GM23248 (cell line): ENCODE results near the gene FAR1. TPM values are rescaled to one million over a fixed set of nuclear protein-coding genes. Genes with fewer than 3 reads are reported as not detected.
A peak's percentile ranks its signal among the peaks of the same experiment; 100 is the strongest.

ENCODE experiments used
- DNase-seq: peaks from one replicate; pipeline ENCODE4 v3.0.0-alpha.2; 2015
- H2AFZ ChIP-seq: fragments of 200-600 bp; sonication (generic); 2 replicates; pipeline ENCODE4 v1.6.1; 2016; ENCODE audit warnings: antibody characterized with exemption
- H3F3A ChIP-seq: fragments of 200-600 bp; sonication (generic); 2 replicates; pipeline ENCODE4 v1.6.1; 2016; ENCODE audit warnings: mild to moderate bottlenecking, antibody characterized with exemption, mixed run types; ENCODE audit not compliant: insufficient read depth
- H3K27ac ChIP-seq: fragments of 200-600 bp; sonication (generic); 2 replicates; pipeline ENCODE4 v1.5.1; 2016; ENCODE audit warnings: mild to moderate bottlenecking
- H3K27me3 ChIP-seq: fragments of 200-600 bp; sonication (generic); replicated peaks from 2 replicates; pipeline ENCODE4 v1.6.1; 2016; ENCODE audit warnings: mild to moderate bottlenecking; ENCODE audit not compliant: insufficient read depth
- H3K36me3 ChIP-seq: fragments of 200-600 bp; sonication (generic); 2 replicates; pipeline ENCODE4 v1.6.1; 2016; ENCODE audit warnings: low read depth, mild to moderate bottlenecking
- H3K4me1 ChIP-seq: fragments of 200-600 bp; sonication (generic); 2 replicates; pipeline ENCODE4 v1.6.1; 2016; ENCODE audit warnings: mild to moderate bottlenecking; ENCODE audit not compliant: insufficient read depth
- H3K4me2 ChIP-seq: fragments of 200-600 bp; sonication (generic); one replicate; pipeline ENCODE4 v1.6.1; 2016; ENCODE audit warnings: mild to moderate bottlenecking; ENCODE audit not compliant: unreplicated experiment
- H3K4me3 ChIP-seq: fragments of 200-600 bp; sonication (generic); 2 replicates; pipeline ENCODE4 v1.5.1; 2016; ENCODE audit warnings: mild to moderate bottlenecking
- H3K79me2 ChIP-seq: fragments of 200-600 bp; sonication (generic); 2 replicates; pipeline ENCODE4 v1.6.1; 2016; ENCODE audit warnings: mild to moderate bottlenecking; ENCODE audit not compliant: insufficient read depth
- H3K9ac ChIP-seq: fragments of 200-600 bp; sonication (generic); 2 replicates; pipeline ENCODE4 v1.6.1; 2016; ENCODE audit warnings: mild to moderate bottlenecking
- H3K9me2 ChIP-seq: fragments of 200-600 bp; sonication (generic); 2 replicates; pipeline ENCODE4 v1.6.1; 2016; ENCODE audit warnings: mixed run types, mild to moderate bottlenecking, moderate library complexity; ENCODE audit not compliant: insufficient read depth
- H3K9me3 ChIP-seq: fragments of 200-600 bp; sonication (generic); one replicate; pipeline ENCODE4 v1.6.1; 2017; ENCODE audit warnings: low read depth
- H4K20me1 ChIP-seq: fragments of 200-600 bp; sonication (generic); 2 replicates; pipeline ENCODE4 v1.6.0; 2016; ENCODE audit not compliant: insufficient read depth
- EZH2 ChIP-seq: fragments of 200-600 bp; sonication (generic); IDR thresholded peaks from 2 replicates; pipeline ENCODE4 v1.6.1; 2018; ENCODE audit warnings: antibody characterized with exemption, mild to moderate bottlenecking; ENCODE audit not compliant: insufficient read depth, poor library complexity, severe bottlenecking
- EZH2phosphoT487 ChIP-seq: fragments of 200-600 bp; sonication (generic); IDR thresholded peaks from 2 replicates; pipeline ENCODE4 v1.6.1; 2018; ENCODE audit warnings: antibody characterized with exemption, moderate library complexity, mild to moderate bottlenecking, low read depth; ENCODE audit not compliant: insufficient read depth
- WGBS, 2 experiments: methylation state at CpG; one replicate each; pipeline ENCODE4 v1.1.6; 2015 to 2017; ENCODE audit warnings: low lambda C conversion rate in 2 of 2, low coverage in 1 of 2; ENCODE audit errors: missing lambda C conversion rate in 2 of 2; 5-methylcytosine and 5-hydroxymethylcytosine counted together
- in situ Hi-C: fragments of 300-500 bp; cut with MboI; formaldehyde crosslinking; loops from 2 replicates; pipeline ENCODE4 v1.15.0; 2020
- polyA plus RNA-seq: library from polyadenylated mRNA; unstranded; fragments of >200 nt; fragmentation: Nextera tagmentation; extraction: Ambion mirVana; gene quantifications from 2 replicates; pipeline ENCODE4 v1.2.1, GENCODE V29; 2016
- total RNA-seq: library from RNA; depleted of rRNA; stranded (reverse); fragments of >200 nt; shearing (Covaris generic); gene quantifications from 2 replicates; pipeline ENCODE4 v1.2.3, GENCODE V29; 2014

FAR1 gene
- total and polyA plus RNA-seq, 2 experiments from 2014 or later: 40.4 to 56.1 TPM

- peaks cover 100% of the 10 kb centered on the region for H3K79me2 ChIP-seq
- no peaks in the 10 kb centered on the region for H3K36me3 ChIP-seq
- no peaks in the 10 kb centered on the region for H3K9me2 ChIP-seq
- H3F3A ChIP-seq: no peaks in the 10 kb centered on the region
- in situ Hi-C loops: no loop called here
- H4K20me1 ChIP-seq: peaks cover 27% of the 10 kb centered on the region; the same call in 1 of the 2 replicates
- DNase-seq: no peak
- no peak overlapping the region for H3K9ac ChIP-seq
- no peak overlapping the region for H3K27ac ChIP-seq
- TF ChIP-seq EZH2: no peak
- TF ChIP-seq EZH2phosphoT487: no peak
- H2AFZ ChIP-seq: no peak overlapping the region
- H3K9me3 ChIP-seq: no peaks in the 10 kb centered on the region
- no peaks in the 10 kb centered on the region for H3K4me1 ChIP-seq
- no peak overlapping the region for H3K4me3 ChIP-seq
- H3K27me3 ChIP-seq: no peaks in the 10 kb centered on the region
- 94 to 96% methylated on average over 1 of the region's 1 CpG for WGBS, 2 experiments
- H3K4me2 ChIP-seq: no peak overlapping the region
Measured at GRCh38 chr11:13676576-13676975, 8.1 kb downstream of the FAR1 start.

- no peak overlapping the region for H3K9ac ChIP-seq
- H3K4me3 ChIP-seq: no peak overlapping the region
- in situ Hi-C loops: no loop called here
- TF ChIP-seq EZH2phosphoT487 (no peak), EZH2 (no peak)
- H3K36me3 ChIP-seq: no peaks in the 10 kb centered on the region
- no peaks in the 10 kb centered on the region for H3F3A ChIP-seq
- no peak overlapping the region for H3K4me2 ChIP-seq
- no peak overlapping the region for H2AFZ ChIP-seq
- no peaks in the 10 kb centered on the region for H3K9me2 ChIP-seq
- peaks cover 100% of the 10 kb centered on the region for H3K79me2 ChIP-seq
- H4K20me1 ChIP-seq: peaks cover 34% of the 10 kb centered on the region; the same call in 1 of the 2 replicates
- no peak overlapping the region for H3K27ac ChIP-seq
- H3K4me1 ChIP-seq: no peaks in the 10 kb centered on the region
- H3K9me3 ChIP-seq: no peaks in the 10 kb centered on the region
- no peaks in the 10 kb centered on the region for H3K27me3 ChIP-seq
- WGBS, 2 experiments: 99 to 100% methylated on average over 2 of the region's 2 CpGs
- DNase-seq: no peak
Measured at GRCh38 chr11:13679768-13680167, 11.3 kb downstream of the FAR1 start.

- TF ChIP-seq EZH2: no peak
- no peak for TF ChIP-seq EZH2phosphoT487
- H3K27ac ChIP-seq: no peak overlapping the region
- H3K4me1 ChIP-seq: no peaks in the 10 kb centered on the region
- H3K4me2 ChIP-seq: no peak overlapping the region
- H3K27me3 ChIP-seq: no peaks in the 10 kb centered on the region
- peaks cover 34% of the 10 kb centered on the region; the same call in 1 of the 2 replicates for H4K20me1 ChIP-seq
- H3K9me3 ChIP-seq: no peaks in the 10 kb centered on the region
- H3K9ac ChIP-seq: no peak overlapping the region
- H3F3A ChIP-seq: no peaks in the 10 kb centered on the region
- 76 to 79% methylated on average over 4 of the region's 4 CpGs for WGBS, 2 experiments
- peak; percentile 4 for DNase-seq
- H3K79me2 ChIP-seq: peaks cover 100% of the 10 kb centered on the region
- no peak overlapping the region for H3K4me3 ChIP-seq
- in situ Hi-C loops: no loop called here
- no peaks in the 10 kb centered on the region for H3K9me2 ChIP-seq
- no peak overlapping the region for H2AFZ ChIP-seq
- H3K36me3 ChIP-seq: no peaks in the 10 kb centered on the region
Measured at GRCh38 chr11:13680501-13681264, 12.2 kb downstream of the FAR1 start.

- Histone ChIP-seq H3K9me2 (no peaks in the 10 kb centered on the region), H3F3A (no peaks in the 10 kb centered on the region), H3K27me3 (no peaks in the 10 kb centered on the region), H2AFZ (no peak overlapping the region), H3K4me3 (no peak overlapping the region), H3K27ac (no peak overlapping the region), H3K9ac (no peak overlapping the region), H3K36me3 (no peaks in the 10 kb centered on the region), H3K4me2 (no peak overlapping the region), H3K79me2 (peaks cover 100% of the 10 kb centered on the region), H4K20me1 (peaks cover 27% of the 10 kb centered on the region; the same call in 1 of the 2 replicates), H3K4me1 (no peaks in the 10 kb centered on the region), H3K9me3 (no peaks in the 10 kb centered on the region)
- TF ChIP-seq EZH2phosphoT487: no peak
- no peak for TF ChIP-seq EZH2
- in situ Hi-C loops: no loop called here
- DNase-seq: no peak
- 77 to 86% methylated on average over 2 of the region's 2 CpGs for WGBS, 2 experiments
Measured at GRCh38 chr11:13681446-13681845, 13.0 kb downstream of the FAR1 start.
